NT2/D1 (cell line): ENCODE measurements around the gene DCP1B.

ENCODE experiments used
- SUZ12 ChIP-seq: IDR thresholded peaks from 2 replicates; pipeline ENCODE4 v1.6.1; 2011; ENCODE audit not compliant: insufficient read length, insufficient read depth; ENCODE audit errors: extremely low read depth
- YY1 ChIP-seq: IDR thresholded peaks from 2 replicates; pipeline ENCODE4 v1.6.1; 2011; ENCODE audit not compliant: insufficient read length, insufficient read depth

DNA sequence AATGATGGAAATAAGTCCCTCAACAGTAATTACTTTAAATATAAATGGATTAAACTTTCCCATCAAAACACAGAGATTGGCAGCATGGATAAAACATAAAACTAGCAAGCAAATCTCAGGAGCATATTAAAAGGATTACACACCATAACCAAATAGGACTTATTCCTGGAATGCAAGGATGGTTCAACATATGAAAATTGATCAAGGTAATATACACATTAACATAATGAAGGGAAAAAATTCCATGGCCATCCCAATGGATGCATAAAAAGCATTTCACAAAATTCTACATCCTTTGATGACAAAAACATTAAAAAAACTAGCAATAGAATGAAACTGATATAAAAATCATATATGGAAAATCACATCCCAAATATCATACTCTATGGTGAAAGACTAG is 99.4 kb downstream of the DCP1B start:
- TF ChIP-seq SUZ12: no peak
- TF ChIP-seq YY1: no peak
